Right lobe of liver (tissue), 4 donors: ENCODE measurements around the gene ATRIP.

Experiments
- POLR2A ChIP-seq: fragments of 450-650 bp; IDR thresholded peaks from one replicate; pipeline ENCODE4 v1.6.1; 2017; ENCODE audit warnings: antibody characterized with exemption, mild to moderate bottlenecking
- TF ChIP-seq, protein P1 (sequence below), 4 donors: fragments of 200-600 bp in 3 of 4; fragments of 450-650 bp in 1 of 4; IDR thresholded peaks; one replicate each; pipeline versions ENCODE4 v1.5.1 to v1.8.0; 2016 to 2022; ENCODE audit warnings: antibody characterized with exemption in 4 of 4, mild to moderate bottlenecking in 2 of 4
- donor health status: DM: no; HTN: no; CAD: no.
- donor health status: DM: no; HTN: no; CAD: no.
- donor health status: DM: no; HTN: yes; CAD: no.

DNA sequence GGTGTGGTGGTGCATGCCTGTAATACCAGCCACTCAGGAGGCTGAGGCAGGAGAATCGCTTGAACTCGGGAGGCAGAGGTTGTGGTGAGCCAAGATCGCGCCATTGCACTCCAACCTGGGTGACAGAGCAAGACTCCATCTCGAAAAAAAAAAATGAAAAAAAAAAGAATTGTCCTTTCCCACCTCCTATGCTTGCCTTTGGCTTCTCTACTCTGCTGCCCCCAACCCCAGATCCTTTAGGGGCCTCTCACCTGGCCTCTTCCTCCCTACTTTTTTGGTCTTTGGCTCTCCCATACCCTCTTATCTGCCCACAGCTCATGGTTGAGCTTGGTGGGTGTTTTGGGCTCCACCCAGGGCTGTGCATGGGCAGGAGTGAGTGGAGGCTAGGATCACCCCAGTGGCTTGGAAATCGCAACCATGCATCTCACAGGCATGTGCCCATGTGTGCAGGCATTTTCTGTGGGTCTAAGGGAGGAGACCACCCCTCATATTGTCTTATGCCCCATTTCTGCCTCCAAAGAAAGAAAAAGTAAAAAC is 59.5 kb downstream of the ATRIP start:
- TF ChIP-seq, protein P1, sequence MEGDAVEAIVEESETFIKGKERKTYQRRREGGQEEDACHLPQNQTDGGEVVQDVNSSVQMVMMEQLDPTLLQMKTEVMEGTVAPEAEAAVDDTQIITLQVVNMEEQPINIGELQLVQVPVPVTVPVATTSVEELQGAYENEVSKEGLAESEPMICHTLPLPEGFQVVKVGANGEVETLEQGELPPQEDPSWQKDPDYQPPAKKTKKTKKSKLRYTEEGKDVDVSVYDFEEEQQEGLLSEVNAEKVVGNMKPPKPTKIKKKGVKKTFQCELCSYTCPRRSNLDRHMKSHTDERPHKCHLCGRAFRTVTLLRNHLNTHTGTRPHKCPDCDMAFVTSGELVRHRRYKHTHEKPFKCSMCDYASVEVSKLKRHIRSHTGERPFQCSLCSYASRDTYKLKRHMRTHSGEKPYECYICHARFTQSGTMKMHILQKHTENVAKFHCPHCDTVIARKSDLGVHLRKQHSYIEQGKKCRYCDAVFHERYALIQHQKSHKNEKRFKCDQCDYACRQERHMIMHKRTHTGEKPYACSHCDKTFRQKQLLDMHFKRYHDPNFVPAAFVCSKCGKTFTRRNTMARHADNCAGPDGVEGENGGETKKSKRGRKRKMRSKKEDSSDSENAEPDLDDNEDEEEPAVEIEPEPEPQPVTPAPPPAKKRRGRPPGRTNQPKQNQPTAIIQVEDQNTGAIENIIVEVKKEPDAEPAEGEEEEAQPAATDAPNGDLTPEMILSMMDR (IDR thresholded peaks at IDR 0.05): no peak
- TF ChIP-seq POLR2A: no peak
